ENCODE measurements around the gene MAP3K14. TPM values are rescaled to one million over a fixed set of nuclear protein-coding genes. Genes with fewer than 3 reads are reported as not detected.
A peak's percentile ranks its signal among the peaks of the same experiment; 100 is the strongest.

Gene MAP3K14
- total and polyA plus RNA-seq, 7 donors: 12.4 to 53.5 (median 24.6) TPM

DNA sequence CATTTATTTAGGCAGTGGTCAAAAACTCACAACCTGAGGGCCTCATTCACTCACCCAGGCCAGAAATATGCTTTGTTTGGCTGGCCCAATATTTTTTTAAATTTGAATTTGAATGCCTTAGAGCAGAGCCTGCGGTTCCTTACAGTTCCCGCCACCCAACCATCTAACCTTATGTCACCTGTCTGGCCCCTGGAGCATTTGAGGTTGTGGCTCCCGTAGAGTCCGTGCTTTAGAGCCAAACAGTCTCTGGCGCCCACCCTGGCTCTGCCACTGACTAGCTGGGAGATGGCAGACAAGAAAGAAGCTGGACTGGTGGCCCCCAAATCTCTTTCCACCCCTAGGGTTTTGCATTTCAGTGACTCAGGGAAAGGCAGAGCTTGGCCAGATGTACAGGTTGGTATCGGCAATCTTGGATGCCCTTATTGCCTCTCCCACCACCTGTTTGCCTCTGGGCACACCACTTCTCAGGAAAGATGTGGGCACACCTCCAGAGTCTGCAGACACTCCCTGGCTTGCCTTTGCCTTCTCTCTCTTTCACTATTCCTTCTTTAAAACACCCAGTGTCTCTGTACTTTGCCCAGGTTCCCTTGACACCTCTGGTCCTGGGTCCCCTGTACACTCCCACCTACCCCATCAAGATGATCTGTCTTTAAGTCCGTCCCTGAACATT is 1.9 kb upstream of the MAP3K14 start:
- DNase-seq: no peak
- H3K4me3 ChIP-seq: no peak overlapping the region
- H3K9me3 ChIP-seq: no peaks in the 10 kb centered on the region
- intact Hi-C loops (cut with DNase I): loop anchor here in 1 of 2 donors (5.0 to 10.0 kb wide), 3 partner anchors 36 to 64 kb away; partner anchors contain the start of gene SPATA32
- no peak for ATAC-seq
- H3K27ac ChIP-seq: no peak overlapping the region
- no peaks in the 10 kb centered on the region for H3K36me3 ChIP-seq (ENCODE audit: insufficient read depth in 1 of 2, low read depth in 1 of 2)
- TF ChIP-seq, protein P1, sequence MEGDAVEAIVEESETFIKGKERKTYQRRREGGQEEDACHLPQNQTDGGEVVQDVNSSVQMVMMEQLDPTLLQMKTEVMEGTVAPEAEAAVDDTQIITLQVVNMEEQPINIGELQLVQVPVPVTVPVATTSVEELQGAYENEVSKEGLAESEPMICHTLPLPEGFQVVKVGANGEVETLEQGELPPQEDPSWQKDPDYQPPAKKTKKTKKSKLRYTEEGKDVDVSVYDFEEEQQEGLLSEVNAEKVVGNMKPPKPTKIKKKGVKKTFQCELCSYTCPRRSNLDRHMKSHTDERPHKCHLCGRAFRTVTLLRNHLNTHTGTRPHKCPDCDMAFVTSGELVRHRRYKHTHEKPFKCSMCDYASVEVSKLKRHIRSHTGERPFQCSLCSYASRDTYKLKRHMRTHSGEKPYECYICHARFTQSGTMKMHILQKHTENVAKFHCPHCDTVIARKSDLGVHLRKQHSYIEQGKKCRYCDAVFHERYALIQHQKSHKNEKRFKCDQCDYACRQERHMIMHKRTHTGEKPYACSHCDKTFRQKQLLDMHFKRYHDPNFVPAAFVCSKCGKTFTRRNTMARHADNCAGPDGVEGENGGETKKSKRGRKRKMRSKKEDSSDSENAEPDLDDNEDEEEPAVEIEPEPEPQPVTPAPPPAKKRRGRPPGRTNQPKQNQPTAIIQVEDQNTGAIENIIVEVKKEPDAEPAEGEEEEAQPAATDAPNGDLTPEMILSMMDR (IDR thresholded peaks at IDR 0.05): no peak
- H3K4me1 ChIP-seq: peaks cover 26% of the 10 kb centered on the region
- no peaks in the 10 kb centered on the region for H3K27me3 ChIP-seq (ENCODE audit: insufficient read depth in 3 of 3, low read length in 2 of 3)
- 74 to 79% (median 76%) methylated on average over 7 of the region's 7 CpGs for WGBS, 3 donors

DNA sequence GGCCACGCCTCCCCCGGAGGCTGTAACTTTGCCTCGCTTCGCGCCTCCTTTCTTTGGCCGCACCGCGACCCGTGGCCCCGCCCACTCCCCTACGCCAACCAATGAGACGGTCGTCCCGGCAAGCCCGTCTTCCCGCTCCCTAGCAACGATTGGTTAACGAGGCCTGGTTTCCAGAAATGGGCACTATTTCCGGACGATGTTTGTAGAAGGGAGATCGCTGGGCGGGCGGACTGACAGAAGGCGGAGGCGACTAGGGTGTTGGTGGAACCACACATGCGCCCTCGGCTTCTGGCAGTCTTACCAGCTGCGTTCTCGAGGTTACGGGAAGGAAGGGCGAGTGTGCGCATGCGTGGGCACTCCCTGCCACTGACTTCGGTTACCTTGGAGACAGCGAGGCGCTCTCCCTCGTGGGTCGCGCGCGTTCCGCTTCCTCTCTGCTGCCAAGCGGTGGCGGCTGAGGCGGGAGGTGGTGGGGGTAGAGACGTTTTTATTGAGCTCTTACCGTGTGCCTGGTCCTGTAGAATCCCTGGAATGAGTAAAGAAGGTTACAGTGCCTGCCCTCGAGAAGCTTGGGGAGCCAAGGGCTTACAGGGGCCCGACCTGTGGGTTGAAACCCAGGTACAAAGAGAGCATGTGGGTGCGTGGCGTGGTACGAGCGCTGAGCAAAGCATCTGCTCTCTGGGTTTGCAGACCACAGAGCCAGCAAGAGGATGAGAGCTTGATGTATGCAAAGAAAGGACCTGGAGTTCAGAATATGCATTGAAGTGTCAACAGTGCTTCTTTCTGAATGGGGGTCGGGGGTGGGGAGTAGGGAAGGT is 500 bp upstream of the MAP3K14 start:
- DNase-seq (peak; percentile 100), ATAC-seq (peak; percentile 85 to 89 (median 88))
- TF ChIP-seq, protein P1 (IDR thresholded peaks at IDR 0.05): no peak
- H3K4me1 ChIP-seq: peaks cover 38% of the 10 kb centered on the region
- intact Hi-C loops (cut with DNase I): loop anchor here (2.0 to 10.0 kb wide), 4 partner anchors 35 to 65 kb away; partner anchors contain the start of gene SPATA32 (in 1 of the 2)
- H3K9me3 ChIP-seq: no peaks in the 10 kb centered on the region
- peak overlapping the region; percentile 93 for H3K4me3 ChIP-seq
- H3K27ac ChIP-seq: peak overlapping the region; percentile 94
- WGBS, 3 donors: 1 to 2% (median 1%) methylated on average over 53 to 54 of the region's 54 CpGs
- H3K27me3 ChIP-seq (ENCODE audit: insufficient read depth in 3 of 3, low read length in 2 of 3): no peaks in the 10 kb centered on the region
- no peaks in the 10 kb centered on the region for H3K36me3 ChIP-seq (ENCODE audit: insufficient read depth in 1 of 2, low read depth in 1 of 2)

DNA sequence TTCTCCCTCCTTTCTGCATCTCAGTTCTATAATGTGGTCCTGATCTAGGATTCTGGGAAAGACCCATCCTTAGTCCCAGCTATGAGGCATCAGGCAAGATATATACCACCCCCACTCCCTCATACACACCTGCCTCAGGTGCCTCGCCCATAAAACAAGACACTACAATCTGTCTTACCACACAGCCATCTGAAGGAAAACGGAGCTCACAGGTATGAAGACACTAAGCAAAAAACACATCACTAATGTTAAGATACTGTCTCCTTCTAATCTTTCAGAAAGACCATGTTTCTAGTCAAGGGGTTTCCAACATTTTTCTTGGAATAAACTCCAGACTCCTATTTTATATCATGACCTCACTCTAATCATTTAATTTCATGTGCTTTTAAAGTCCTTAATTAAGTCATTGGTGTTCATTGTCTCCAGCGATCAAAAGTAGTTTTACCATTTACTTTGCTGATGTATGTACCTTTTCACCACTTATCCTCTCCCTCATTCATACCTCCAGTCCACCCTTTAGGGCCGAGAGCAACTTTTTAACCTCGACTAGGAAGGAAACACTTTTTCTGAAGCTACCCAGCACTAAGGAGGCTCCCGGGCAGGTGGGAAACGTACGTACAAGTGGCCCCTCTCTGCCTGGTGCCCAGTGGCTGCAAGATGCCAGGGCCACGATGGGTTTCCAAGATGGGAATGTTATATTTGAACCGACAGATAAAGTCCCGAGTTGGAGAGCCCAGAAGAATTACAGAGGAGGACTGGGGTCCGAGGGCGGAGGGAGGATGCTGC is 979 bp downstream of the MAP3K14 start:
- Histone ChIP-seq H3K27me3 (ENCODE audit: insufficient read depth in 3 of 3, low read length in 2 of 3) (no peaks in the 10 kb centered on the region), H3K4me1 (peaks cover 50% of the 10 kb centered on the region), H3K4me3 (peak overlapping the region; percentile 93), H3K36me3 (ENCODE audit: insufficient read depth in 1 of 2, low read depth in 1 of 2) (no peaks in the 10 kb centered on the region), H3K9me3 (no peaks in the 10 kb centered on the region), H3K27ac (peak overlapping the region; percentile 94)
- DNase-seq (no peak), ATAC-seq (no peak)
- 7 to 11% (median 9%) methylated on average over 13 of the region's 13 CpGs for WGBS, 3 donors
- intact Hi-C loops (cut with DNase I): loop anchor here (1.0 to 10.0 kb wide), 5 partner anchors 34 to 66 kb away; partner anchors contain the start of gene SPATA32 (in 1 of the 2)
- TF ChIP-seq, protein P1 (IDR thresholded peaks at IDR 0.05): no peak

DNA sequence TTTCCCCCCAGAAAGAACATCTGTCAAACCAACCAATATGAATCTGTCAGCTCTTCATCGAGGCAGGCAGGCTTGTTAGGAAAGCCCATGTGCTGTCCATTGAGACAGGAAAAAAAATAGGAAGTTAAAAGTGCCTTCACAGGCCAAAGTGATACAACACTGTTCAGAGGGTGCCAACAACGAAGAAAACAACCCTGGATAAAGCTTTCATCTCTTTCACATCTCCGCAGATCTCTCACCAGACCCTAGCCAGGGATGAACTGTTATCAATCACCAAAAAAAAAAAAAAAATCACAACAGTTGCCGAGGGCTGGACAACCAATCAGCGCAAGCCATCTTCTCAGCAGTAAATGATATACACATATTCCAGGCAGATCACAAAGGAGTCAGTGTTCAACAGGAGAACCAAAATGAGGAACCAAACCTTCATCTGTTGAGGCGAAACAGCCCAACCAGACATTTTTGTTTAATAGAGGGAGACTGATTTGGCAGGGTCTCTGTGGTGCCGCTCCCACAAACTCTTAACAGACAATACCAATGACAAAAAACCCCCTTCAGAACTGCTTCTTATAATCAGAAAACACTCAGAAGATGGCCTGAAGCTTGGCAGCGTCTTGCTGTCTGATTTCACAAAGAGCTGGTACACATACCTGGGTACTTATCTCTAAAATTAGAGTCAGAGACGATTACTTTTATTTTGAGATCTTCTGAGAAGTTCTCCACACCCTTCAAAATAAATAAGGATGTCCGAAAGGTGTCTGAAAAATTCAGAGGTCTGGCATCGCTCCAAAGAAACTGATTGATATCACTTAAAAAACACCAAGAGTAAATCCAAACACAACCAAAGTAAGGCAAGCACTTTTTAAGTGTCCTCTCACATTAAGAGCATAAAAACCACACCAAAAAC is 1.8 kb downstream of the MAP3K14 start:
- intact Hi-C loops (cut with DNase I): loop anchor here in 1 of 2 donors (5.0 to 10.0 kb wide), 3 partner anchors 33 to 67 kb away; partner anchors contain the start of gene SPATA32
- no peak for DNase-seq
- H3K27me3 ChIP-seq (ENCODE audit: insufficient read depth in 3 of 3, low read length in 2 of 3): no peaks in the 10 kb centered on the region
- no peak for ATAC-seq
- H3K4me3 ChIP-seq: peak overlapping the region; percentile 93
- TF ChIP-seq, protein P1 (IDR thresholded peaks at IDR 0.05): no peak
- 32 to 42% (median 35%) methylated on average over 11 of the region's 11 CpGs for WGBS, 3 donors
- no peaks in the 10 kb centered on the region for H3K9me3 ChIP-seq
- peak overlapping the region; percentile 94 for H3K27ac ChIP-seq
- peaks cover 58% of the 10 kb centered on the region for H3K4me1 ChIP-seq
- no peaks in the 10 kb centered on the region for H3K36me3 ChIP-seq (ENCODE audit: insufficient read depth in 1 of 2, low read depth in 1 of 2)
